BE2C (cell line): Measurements from ENCODE around the gene ZNF516.

Experiments
- DNase-seq: peaks from one replicate; pipeline ENCODE4 v3.0.0-alpha.2; 2020
- H3K27me3 ChIP-seq: fragments of 250-450 bp; sonication (Bioruptor Pico); 2 replicates; pipeline ENCODE4 v1.5.1; 2020; ENCODE audit warnings: mild to moderate bottlenecking
- H3K36me3 ChIP-seq: fragments of 250-450 bp; sonication (Bioruptor Pico); 2 replicates; pipeline ENCODE4 v1.5.1; 2020; ENCODE audit warnings: mild to moderate bottlenecking
- H3K4me1 ChIP-seq: fragments of 250-450 bp; sonication (Bioruptor Pico); 2 replicates; pipeline ENCODE4 v1.5.1; 2020
- H3K4me3 ChIP-seq: 2 replicates; pipeline ENCODE4 v1.5.1; 2011; ENCODE audit warnings: low read depth, low read length
- H3K9me3 ChIP-seq: fragments of 250-450 bp; sonication (Bioruptor Pico); 2 replicates; pipeline ENCODE4 v1.5.1; 2020
- CTCF ChIP-seq: IDR thresholded peaks from 2 replicates; pipeline ENCODE4 v1.5.1; 2012; ENCODE audit warnings: mild to moderate bottlenecking, low read depth, low read length

ZNF516 gene

GRCh38 chr18:76419811-76420210, 75.2 kb downstream of the ZNF516 start:
- DNase-seq, result no peak
- H3K27me3 ChIP-seq, result no peaks in the 10 kb centered on the region
- H3K36me3 ChIP-seq, result no peaks in the 10 kb centered on the region
- no peaks in the 10 kb centered on the region for H3K4me1 ChIP-seq
- H3K9me3 ChIP-seq, result no peaks in the 10 kb centered on the region
- no peak overlapping the region for H3K4me3 ChIP-seq
- no peak for TF ChIP-seq CTCF

DNA sequence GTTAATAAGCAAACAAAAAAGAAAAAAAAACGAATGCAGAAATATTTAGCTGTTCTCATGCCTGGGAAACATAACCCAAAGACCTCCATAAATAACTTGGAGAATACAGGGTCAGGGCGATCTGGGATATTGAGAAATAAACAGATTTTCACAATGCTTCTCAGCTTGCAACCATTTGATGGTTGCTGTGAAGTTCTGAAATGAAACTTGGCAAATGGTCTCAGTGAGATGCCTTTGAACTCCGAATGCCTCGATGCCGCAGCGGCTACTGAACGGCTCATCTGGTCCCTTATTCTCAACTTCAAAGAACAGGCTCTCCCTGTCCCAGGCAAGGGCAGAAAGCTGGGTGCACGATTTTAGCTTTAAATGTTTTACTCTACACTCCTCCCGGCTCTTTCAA, 78.1 kb downstream of the ZNF516 start:
- H3K4me3 ChIP-seq, result no peak overlapping the region
- no peak for DNase-seq
- TF ChIP-seq CTCF, result no peak
- H3K36me3 ChIP-seq, result no peaks in the 10 kb centered on the region
- H3K9me3 ChIP-seq, result no peaks in the 10 kb centered on the region
- no peaks in the 10 kb centered on the region for H3K4me1 ChIP-seq
- H3K27me3 ChIP-seq, result no peaks in the 10 kb centered on the region

DNA sequence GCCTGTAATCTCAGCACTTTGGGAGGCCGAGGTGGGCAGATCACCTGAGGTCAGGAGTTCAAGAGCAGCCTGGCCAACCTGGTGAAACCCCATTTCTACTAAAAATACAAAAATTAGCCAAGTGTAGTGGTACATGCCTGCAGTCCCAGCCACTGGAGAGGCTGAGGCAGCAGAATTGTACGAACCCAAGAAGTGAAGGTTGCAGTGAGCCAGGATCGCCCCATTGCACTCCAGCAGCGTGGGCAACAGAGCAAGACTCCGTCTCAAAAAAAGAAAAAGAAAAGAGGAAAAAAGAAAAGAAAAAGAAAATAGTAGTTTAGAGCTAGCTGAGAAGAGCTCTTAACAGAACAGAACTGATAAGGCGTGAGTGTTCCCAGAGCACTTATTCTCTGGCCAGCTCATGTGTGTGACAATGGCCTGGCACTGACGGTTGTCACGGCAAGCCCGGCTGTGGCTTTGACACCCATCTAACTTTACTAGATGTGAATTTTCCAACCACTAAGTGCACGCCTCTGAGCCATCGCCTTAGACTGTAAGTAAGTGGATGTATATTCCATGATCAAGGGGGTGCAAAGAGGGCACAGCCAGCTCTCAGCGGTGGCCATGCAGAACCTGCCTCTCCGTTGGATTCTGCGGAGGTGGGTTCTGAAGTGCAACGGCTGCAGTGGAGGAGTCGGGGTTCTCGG, 80.0 kb downstream of the ZNF516 start:
- no peaks in the 10 kb centered on the region for H3K4me1 ChIP-seq
- DNase-seq, result no peak
- no peak overlapping the region for H3K4me3 ChIP-seq
- H3K27me3 ChIP-seq, result no peaks in the 10 kb centered on the region
- H3K36me3 ChIP-seq, result no peaks in the 10 kb centered on the region
- no peaks in the 10 kb centered on the region for H3K9me3 ChIP-seq
- TF ChIP-seq CTCF, result no peak

- no peak for DNase-seq
- no peaks in the 10 kb centered on the region for H3K36me3 ChIP-seq
- H3K4me3 ChIP-seq, result no peak overlapping the region
- no peaks in the 10 kb centered on the region for H3K27me3 ChIP-seq
- no peaks in the 10 kb centered on the region for H3K9me3 ChIP-seq
- no peak for TF ChIP-seq CTCF
- no peaks in the 10 kb centered on the region for H3K4me1 ChIP-seq
These were observed 82.0 kb downstream of the ZNF516 start for GRCh38 chr18:76412818-76413565.

DNA sequence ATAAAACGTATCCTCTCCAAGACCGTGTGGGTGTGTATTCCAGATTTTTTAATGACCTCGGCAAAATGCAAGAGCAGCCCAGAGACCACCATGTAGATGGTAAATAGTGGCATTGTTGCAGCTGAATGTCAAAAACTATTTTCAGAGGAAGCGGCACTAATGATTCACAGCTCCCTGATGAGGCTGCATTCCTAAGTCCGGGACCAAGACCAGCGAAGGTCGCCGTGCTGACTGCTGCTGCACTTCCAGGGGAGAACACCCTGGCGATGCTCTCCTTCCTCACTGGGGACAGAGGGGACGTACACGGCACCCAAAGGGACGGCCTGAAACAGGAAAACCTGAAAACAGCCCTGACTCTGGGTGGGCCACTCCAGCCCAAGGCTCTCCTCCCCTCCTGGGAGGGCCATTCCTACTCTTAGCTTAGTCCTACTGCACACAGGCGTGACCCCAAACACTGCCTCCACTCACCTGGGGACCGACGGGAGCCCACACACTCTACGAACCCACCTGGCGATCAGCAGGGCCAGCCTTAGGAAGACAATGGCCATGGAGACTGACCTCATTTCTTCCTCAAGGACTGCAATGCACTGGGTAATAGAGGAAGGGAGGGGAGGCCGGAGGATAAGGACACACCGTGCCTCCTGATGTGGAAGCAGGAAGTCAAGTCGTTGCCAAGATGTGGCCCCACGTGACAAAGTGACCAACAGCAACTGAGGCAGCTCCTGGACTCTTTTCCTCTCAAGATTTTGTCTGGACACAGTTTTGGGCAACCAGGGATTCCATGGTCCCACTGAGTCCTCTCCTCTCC, 82.8 kb downstream of the ZNF516 start:
- no peak for TF ChIP-seq CTCF
- Histone ChIP-seq H3K27me3 (no peaks in the 10 kb centered on the region), H3K4me1 (no peaks in the 10 kb centered on the region), H3K9me3 (no peaks in the 10 kb centered on the region), H3K4me3 (no peak overlapping the region), H3K36me3 (no peaks in the 10 kb centered on the region)
- no peak for DNase-seq
